Thymus (tissue), 11 donors: ENCODE measurements around the gene CCDC24. TPM values are rescaled to one million over a fixed set of nuclear protein-coding genes. Genes with fewer than 3 reads are reported as not detected.

Experiments used
- DNase-seq, 9 donors: peaks; one replicate each; pipeline ENCODE4 v3.0.0-alpha.2; 2013; ENCODE audit warnings: low spot score in 9 of 9, low read depth in 6 of 9, missing footprints in 1 of 9
- H3K27ac ChIP-seq, 2 donors: one replicate each; pipeline ENCODE4 v1.5.1; 2013; ENCODE audit warnings: control low read depth in 1 of 2, low read depth in 1 of 2, low read length in 1 of 2, mild to moderate bottlenecking in 1 of 2, moderate library complexity in 1 of 2
- H3K27me3 ChIP-seq, 2 donors: one replicate each; pipeline ENCODE4 v1.5.1; 2013; ENCODE audit warnings: low read length in 1 of 2; ENCODE audit not compliant: control insufficient read depth in 2 of 2, insufficient read depth in 1 of 2
- H3K36me3 ChIP-seq, 2 donors: one replicate each; pipeline ENCODE4 v1.5.1; 2013; ENCODE audit warnings: low read length in 1 of 2, mild to moderate bottlenecking in 1 of 2, moderate library complexity in 1 of 2; ENCODE audit not compliant: control insufficient read depth in 2 of 2, insufficient read depth in 2 of 2
- H3K4me1 ChIP-seq, 2 donors: one replicate each; pipeline ENCODE4 v1.5.1; 2013; ENCODE audit warnings: low read length in 2 of 2; ENCODE audit not compliant: control insufficient read depth in 2 of 2, insufficient read depth in 2 of 2
- H3K4me3 ChIP-seq, 2 donors: one replicate each; pipeline ENCODE4 v1.5.1; 2013; ENCODE audit warnings: low read length in 2 of 2, control low read depth in 1 of 2, mild to moderate bottlenecking in 1 of 2
- H3K9me3 ChIP-seq, 2 donors: one replicate each; pipeline ENCODE4 v1.5.1; 2013; ENCODE audit warnings: low read length in 1 of 2, mild to moderate bottlenecking in 1 of 2; ENCODE audit not compliant: control insufficient read depth in 2 of 2, insufficient read depth in 1 of 2
- WGBS: extraction: QIAGEN DNeasy Blood & Tissue Kit; methylation state at CpG from one replicate; pipeline ENCODE4 v1.1.7; 2013; 5-methylcytosine and 5-hydroxymethylcytosine counted together
- polyA plus RNA-seq: library from polyadenylated mRNA; stranded (reverse); fragments of 200-250 nt; gene quantifications from one replicate; pipeline ENCODE4 v1.2.3, GENCODE V29; 2013
- total RNA-seq: library from RNA; stranded (reverse); fragments of 120-200 nt; gene quantifications from one replicate; pipeline ENCODE4 v1.2.4, GENCODE V29; 2013
- donor health status: healthy.

CCDC24 gene
- total and polyA plus RNA-seq, 2 donors = 2.1 to 11.1 TPM

DNA sequence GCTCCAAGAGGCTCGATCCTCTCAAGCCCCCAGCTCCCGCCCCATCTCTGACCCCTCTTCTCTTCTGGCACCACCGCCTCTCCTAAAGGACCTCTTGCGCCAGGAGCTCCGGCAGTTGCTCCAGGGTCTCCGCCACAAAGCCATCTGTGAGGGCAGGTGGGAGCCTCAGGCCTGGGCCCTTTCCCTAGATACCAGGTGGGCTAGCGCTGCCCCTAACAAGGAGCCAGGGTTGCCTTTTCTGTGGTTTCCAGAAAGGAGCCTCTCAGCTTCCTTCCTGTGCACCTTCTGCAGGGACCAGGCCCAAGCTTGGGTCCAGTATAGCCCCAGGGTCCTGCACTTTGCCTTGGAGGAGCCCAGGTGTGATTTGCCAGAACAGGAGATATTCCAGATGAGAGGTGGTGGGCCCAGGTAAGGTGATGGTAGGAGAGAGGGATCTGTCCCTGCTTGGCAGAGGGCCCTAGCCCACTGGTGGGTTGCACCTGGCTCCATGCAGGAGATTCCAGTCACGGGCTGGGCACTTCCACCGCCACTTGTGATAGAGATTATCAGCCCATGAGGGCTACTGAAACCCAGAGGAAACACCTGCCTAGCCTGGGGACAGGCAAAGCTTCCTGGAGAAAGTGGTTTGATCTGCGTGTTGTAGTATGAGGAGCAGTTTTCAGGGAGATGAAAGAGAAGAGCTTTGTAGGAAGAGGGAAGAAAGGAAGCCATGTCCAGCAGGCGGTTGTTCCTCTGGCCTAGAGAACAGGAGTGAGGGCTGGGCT, 1.0 kb downstream of the CCDC24 start:
- H3K4me3 ChIP-seq = peak overlapping the region; percentile 62 to 73
- no peaks in the 10 kb centered on the region for H3K9me3 ChIP-seq
- no peak for DNase-seq
- WGBS = 17% methylated on average over 11 of the region's 11 CpGs
- no peaks in the 10 kb centered on the region for H3K36me3 ChIP-seq
- H3K27me3 ChIP-seq = peaks cover 0 to 8% of the 10 kb centered on the region in 2 donors
- peaks cover 7 to 18% of the 10 kb centered on the region in 2 donors for H3K4me1 ChIP-seq
- no peak overlapping the region for H3K27ac ChIP-seq

DNA sequence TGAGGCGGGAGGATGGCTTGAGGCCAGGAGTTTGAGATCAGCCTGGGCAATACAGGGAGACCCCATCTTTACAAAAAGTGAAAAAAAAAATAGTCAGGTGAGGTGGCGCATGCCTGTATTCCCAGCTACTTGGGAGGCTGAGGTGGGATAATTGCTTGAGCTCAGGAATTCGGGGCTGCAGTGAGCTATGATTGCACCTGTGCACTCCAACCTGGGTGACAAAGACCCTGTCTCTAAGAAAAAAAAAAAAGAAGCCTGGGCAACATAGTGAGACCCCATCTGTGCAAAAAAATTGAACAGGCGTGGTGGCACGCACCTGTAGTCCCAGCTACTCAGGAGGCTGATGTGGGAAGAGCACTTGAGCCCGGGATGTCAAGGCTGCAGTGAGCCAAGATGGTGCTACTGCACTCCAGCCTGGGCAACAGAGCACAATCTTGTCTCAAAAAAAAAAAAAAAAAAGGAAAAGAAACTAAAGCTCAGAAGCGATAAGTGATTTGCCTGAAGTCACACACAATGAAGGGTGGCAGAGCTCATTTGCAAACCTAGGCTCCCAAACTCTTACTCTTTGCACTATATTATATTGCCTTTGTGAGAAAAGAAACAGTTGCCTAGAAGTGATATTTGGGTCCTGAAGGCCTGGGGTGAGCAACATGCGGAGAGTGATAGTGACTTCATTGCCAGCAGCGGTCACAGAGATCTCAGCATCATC, 2.0 kb downstream of the CCDC24 start:
- Histone ChIP-seq H3K36me3 (no peaks in the 10 kb centered on the region), H3K4me1 (peaks cover 7 to 18% of the 10 kb centered on the region in 2 donors), H3K9me3 (no peaks in the 10 kb centered on the region), H3K27me3 (peaks cover 0 to 8% of the 10 kb centered on the region in 2 donors), H3K4me3 (no peak overlapping the region), H3K27ac (no peak overlapping the region)
- DNase-seq = no peak
- 97% methylated on average over 9 of the region's 9 CpGs for WGBS

DNA sequence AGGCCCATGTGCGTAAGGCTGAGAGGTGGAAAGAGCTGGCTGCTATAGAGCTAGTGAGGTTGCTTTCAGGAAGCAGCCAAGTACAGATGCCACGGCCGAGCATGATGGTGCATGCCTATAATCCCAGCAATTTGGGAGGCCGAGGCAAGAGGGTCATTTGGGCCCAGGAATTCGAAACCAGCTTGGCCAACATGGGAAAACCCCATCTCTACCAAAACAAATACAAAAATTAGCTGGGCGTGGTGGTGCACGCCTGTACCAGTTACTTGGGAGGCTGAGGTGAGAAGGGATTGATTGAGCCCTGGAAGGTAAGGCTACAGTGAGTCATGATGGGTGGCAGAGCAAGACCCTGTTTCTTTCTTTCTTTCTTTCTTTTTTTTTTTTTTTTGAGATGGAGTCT, 2.7 kb downstream of the CCDC24 start:
- H3K27ac ChIP-seq = no peak overlapping the region

DNA sequence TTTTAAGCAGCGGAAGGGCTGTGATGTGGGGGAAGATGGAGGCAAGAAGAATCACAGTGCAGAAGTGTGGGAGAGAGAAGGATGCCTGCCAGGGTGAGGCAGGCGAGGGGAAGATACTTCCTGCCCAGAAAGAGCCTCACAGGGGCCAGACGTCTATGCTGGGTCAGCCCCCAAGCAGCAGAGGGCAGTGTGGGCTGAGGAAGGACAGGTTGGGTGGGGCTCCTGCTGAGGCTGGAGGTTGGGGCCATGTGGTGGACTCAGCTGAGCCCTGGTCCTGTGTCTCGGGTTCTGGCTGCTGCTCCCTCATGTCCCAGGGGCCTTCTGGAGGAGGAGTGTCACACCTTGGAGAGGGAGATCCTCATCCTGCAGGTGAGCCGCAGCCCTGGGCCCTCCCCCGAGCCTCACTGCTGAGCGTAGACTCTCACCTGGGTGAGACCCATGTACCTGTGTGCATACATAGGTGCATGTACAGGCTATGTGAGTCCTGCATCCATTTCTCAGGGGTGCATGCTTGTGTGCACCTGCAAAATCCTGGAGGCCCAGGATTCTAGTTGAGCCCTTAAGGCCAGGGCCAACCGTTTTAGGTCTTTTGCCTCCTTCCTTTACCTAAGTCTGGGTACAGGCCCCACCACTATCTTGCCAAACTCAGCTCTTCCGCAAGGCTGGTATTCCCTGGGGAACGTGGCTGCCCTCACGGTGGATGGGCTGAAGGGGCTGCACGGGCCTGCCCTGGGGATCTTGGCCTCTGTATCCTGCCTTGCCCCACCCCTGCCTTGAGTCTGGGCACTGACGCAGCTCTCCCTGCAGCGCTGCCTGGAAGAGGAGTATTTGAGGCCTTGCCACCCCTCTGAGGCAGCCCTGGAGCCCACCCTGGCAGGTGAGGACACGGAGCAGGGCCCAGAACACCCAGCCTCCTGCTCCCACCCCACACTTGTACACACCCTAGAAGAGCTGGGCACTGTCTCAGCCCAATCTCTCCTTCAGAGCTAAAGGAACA, 3.7 kb downstream of the CCDC24 start:
- WGBS = 89% methylated on average over 15 of the region's 15 CpGs
- H3K4me3 ChIP-seq = no peak overlapping the region
- DNase-seq = no peak
- no peaks in the 10 kb centered on the region for H3K9me3 ChIP-seq
- H3K4me1 ChIP-seq = peaks cover 7 to 18% of the 10 kb centered on the region in 2 donors
- H3K27ac ChIP-seq = no peak overlapping the region
- no peaks in the 10 kb centered on the region for H3K36me3 ChIP-seq
- H3K27me3 ChIP-seq = peaks cover 0 to 8% of the 10 kb centered on the region in 2 donors

More for the DNA sequence above, 2.7 kb downstream of the CCDC24 start:
- no peak overlapping the region for H3K4me3 ChIP-seq
- 93% methylated on average over 7 of the region's 7 CpGs for WGBS
- H3K27me3 ChIP-seq = peaks cover 0 to 8% of the 10 kb centered on the region in 2 donors
- no peak for DNase-seq
- H3K36me3 ChIP-seq = no peaks in the 10 kb centered on the region
- H3K9me3 ChIP-seq = no peaks in the 10 kb centered on the region
- H3K4me1 ChIP-seq = peaks cover 7 to 18% of the 10 kb centered on the region in 2 donors

DNA sequence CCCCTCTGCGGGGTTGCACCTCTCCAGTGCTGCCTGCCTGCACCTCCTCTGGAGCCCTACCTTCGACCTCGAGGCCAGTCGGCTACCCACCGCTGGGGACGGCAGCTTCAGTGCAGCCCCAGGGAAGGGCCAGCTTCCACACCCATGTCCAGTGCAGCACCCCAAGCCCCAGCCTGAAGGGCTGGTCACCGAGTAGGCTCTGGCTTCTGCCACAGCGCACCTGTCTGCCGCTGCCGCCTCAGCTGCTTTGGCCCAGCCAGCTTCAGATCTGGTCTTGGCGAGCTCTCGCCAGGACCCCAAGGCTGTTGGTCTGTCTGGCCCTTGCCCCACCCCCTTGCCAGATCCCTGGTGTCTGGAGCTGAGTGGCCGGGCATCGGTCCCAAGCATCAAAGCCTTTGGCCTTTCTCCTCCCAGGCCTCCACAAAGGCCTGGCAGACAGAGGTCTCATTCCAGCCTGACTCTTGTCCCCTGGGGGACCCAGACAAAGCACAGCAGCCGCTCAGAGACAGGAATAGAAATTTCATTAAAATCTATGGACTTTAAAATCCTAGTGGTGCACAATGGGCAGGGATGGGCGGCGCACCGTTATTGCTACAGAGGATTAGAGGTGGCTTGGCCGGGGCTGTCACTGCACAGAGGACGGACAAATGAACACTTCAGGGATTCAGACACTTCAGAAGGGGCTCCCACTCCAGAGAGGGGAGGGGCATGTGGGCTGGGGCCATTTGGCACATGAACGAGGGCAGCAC, 4.8 kb downstream of the CCDC24 start:
- 97% methylated on average over 21 of the region's 21 CpGs for WGBS
- no peaks in the 10 kb centered on the region for H3K9me3 ChIP-seq
- H3K27me3 ChIP-seq = peaks cover 0 to 2% of the 10 kb centered on the region in 2 donors
- H3K4me1 ChIP-seq = peaks cover 3 to 14% of the 10 kb centered on the region in 2 donors
- no peak overlapping the region for H3K27ac ChIP-seq
- H3K36me3 ChIP-seq = no peaks in the 10 kb centered on the region
- H3K4me3 ChIP-seq = no peak overlapping the region
- DNase-seq = no peak

DNA sequence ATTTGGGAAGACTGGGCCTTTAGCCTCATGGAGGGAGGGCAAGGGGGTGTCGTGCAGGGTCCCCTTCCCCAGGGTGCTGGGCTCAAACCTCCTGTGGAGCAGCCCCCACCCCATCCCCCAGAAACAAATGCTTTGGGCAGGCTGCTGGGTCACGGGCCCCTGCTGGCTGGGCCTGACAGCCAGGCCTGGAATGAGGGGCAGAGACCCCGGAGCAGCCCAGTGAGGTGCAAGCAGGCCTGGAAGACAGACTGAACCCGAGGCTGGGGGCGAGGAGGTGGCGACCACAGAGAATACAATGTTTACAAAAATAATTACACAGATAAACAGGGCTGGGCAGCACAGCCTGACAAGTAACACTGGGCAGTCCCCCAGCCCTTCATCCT, 5.3 kb downstream of the CCDC24 start:
- Histone ChIP-seq H3K9me3 (no peaks in the 10 kb centered on the region), H3K4me1 (peaks cover 3 to 11% of the 10 kb centered on the region in 2 donors), H3K36me3 (no peaks in the 10 kb centered on the region), H3K27me3 (no peaks in the 10 kb centered on the region), H3K27ac (no peak overlapping the region), H3K4me3 (no peak overlapping the region)
- 97% methylated on average over 6 of the region's 6 CpGs for WGBS
- DNase-seq = no peak

DNA sequence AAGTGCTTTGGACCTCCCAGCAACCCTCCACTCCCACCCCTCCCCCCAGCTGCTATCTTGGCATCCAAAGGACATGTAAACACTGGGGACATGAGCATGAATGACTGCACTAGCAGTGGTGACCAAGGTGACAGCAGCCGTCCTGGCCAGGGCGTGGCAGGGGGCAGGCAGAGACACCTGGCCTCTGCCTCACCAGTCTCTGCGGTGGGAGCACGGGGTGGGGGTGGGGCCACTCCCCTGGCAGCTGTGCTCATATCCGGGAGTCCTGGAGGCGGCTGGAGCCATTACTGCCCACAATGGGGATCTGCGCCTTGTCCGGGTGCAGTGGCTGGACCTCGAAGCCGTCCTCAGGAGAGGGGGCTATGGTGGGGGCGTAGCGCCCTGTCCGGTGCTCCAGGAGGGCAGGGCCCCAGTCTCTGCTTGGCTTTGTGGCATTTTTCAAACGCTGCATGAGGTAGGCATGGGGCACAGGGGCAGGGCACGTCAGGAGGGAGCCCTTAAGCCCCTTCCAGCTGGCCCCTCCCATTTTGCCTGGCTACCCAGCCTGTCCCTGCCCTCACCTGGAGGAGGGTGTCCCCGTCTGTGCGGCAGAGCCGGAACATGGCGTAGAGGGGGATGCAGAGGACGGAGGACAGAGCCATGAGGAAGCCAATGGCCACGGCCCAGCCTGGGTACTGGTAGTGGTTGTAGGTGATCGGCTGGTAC, 6.0 kb downstream of the CCDC24 start:
- Histone ChIP-seq H3K27me3 (no peaks in the 10 kb centered on the region), H3K4me3 (no peak overlapping the region), H3K4me1 (peaks cover under 1 to 3% of the 10 kb centered on the region in 2 donors), H3K36me3 (no peaks in the 10 kb centered on the region), H3K27ac (no peak overlapping the region), H3K9me3 (no peaks in the 10 kb centered on the region)
- WGBS = 95% methylated on average over 22 of the region's 22 CpGs
- DNase-seq = no peak

DNA sequence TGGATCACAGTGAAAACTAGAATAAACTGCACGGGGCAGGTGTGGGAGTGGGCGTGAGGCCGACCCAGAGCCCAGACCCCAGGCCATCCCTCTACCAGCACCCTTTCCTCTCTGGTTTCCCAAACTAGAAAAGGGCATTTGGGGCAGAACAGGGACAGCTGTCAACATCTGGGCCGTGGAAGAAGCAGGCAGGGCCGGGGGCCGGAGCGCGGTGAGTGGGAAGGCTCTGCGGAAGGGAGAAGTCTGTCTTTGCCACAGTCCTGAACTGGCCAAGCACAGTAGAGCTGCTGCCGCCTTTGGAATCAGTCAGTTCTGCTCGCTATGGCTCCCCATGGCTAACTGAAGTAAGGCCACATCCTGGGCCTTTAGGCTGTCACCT, 6.6 kb downstream of the CCDC24 start:
- H3K9me3 ChIP-seq = no peaks in the 10 kb centered on the region
- no peak overlapping the region for H3K4me3 ChIP-seq
- no peaks in the 10 kb centered on the region for H3K27me3 ChIP-seq
- no peak overlapping the region for H3K27ac ChIP-seq
- H3K4me1 ChIP-seq = no peaks in the 10 kb centered on the region
- no peak for DNase-seq
- 94% methylated on average over 11 of the region's 11 CpGs for WGBS
- no peaks in the 10 kb centered on the region for H3K36me3 ChIP-seq
